ENCODE results near the gene DRC1.

DRC1 gene

GRCh38 chr2:26448651-26449050, 46.9 kb downstream of the DRC1 start:
- DNase-seq (ENCODE audit: low spot score), result no peak

GRCh38 chr2:26449278-26450030, 47.7 kb downstream of the DRC1 start:
- no peak for DNase-seq (ENCODE audit: low spot score)

GRCh38 chr2:26450031-26450635, 48.4 kb downstream of the DRC1 start:
- DNase-seq (ENCODE audit: low spot score), result no peak

- DNase-seq (ENCODE audit: low spot score), result no peak
Measured at GRCh38 chr2:26451700-26452099, 50.0 kb downstream of the DRC1 start.

- DNase-seq (ENCODE audit: low spot score), result no peak
Measured at GRCh38 chr2:26453421-26454329, 52.0 kb downstream of the DRC1 start.

- DNase-seq (ENCODE audit: low spot score), result no peak
Measured at GRCh38 chr2:26454561-26455001, 52.9 kb downstream of the DRC1 start.

- DNase-seq (ENCODE audit: low spot score), result no peak
Measured at GRCh38 chr2:26455037-26455669, 53.4 kb downstream of the DRC1 start.

- DNase-seq (ENCODE audit: low spot score), result no peak
Measured at GRCh38 chr2:26455670-26456439, 54.1 kb downstream of the DRC1 start.

- DNase-seq (ENCODE audit: low spot score), result no peak
Measured at GRCh38 chr2:26456440-26457250, 54.9 kb downstream of the DRC1 start.

- DNase-seq (ENCODE audit: low spot score), result no peak
Measured at GRCh38 chr2:26457251-26457666, 55.5 kb downstream of the DRC1 start.

GRCh38 chr2:26457695-26458364, 56.1 kb downstream of the DRC1 start:
- DNase-seq (ENCODE audit: low spot score), result no peak

GRCh38 chr2:26458365-26459042, 56.8 kb downstream of the DRC1 start:
- no peak for DNase-seq (ENCODE audit: low spot score)

GRCh38 chr2:26459991-26460612, 58.4 kb downstream of the DRC1 start:
- DNase-seq (ENCODE audit: low spot score), result no peak

GRCh38 chr2:26460613-26461031, 58.9 kb downstream of the DRC1 start:
- no peak for DNase-seq (ENCODE audit: low spot score)

- no peak for DNase-seq (ENCODE audit: low spot score)
Measured at GRCh38 chr2:26461601-26462023, 59.9 kb downstream of the DRC1 start.

GRCh38 chr2:26462100-26462499, 60.4 kb downstream of the DRC1 start:
- DNase-seq (ENCODE audit: low spot score), result no peak

- no peak for DNase-seq (ENCODE audit: low spot score)
Measured at GRCh38 chr2:26462511-26463243, 61.0 kb downstream of the DRC1 start.

Measured in CD4-positive, alpha-beta T cell treated with Interleukin-15 for 4 hours (primary cell).